ENCODE results near the gene NWD2. TPM values are rescaled to one million over a fixed set of nuclear protein-coding genes. Genes with fewer than 3 reads are reported as not detected.

The NWD2 gene
- polyA plus RNA-seq, 1 donor (not counting 4 experiments of a cell fraction or from before 2014, with no cell fraction given) = 0.10 TPM

GRCh38 chr4:37465845-37466244, 221.3 kb downstream of the NWD2 start:
- no peak for DNase-seq (ENCODE audit: low read depth, low spot score)
- FAIRE-seq = no peak
- Histone ChIP-seq H3K36me3 (ENCODE audit: control insufficient read depth in 2 of 2, extremely low read depth in 1 of 2, insufficient read depth in 2 of 2, low read length in 2 of 2) (no peaks in the 10 kb centered on the region), H3K27ac (ENCODE audit: control insufficient read depth, insufficient read depth, low read length) (no peak overlapping the region), H3K4me1 (ENCODE audit: control insufficient read depth, extremely low read depth, insufficient read depth, low read length) (no peaks in the 10 kb centered on the region), H3K79me2 (ENCODE audit: control insufficient read depth, insufficient read depth, low read length) (no peaks in the 10 kb centered on the region), H3K9me1 (ENCODE audit: control insufficient read depth, extremely low read depth, insufficient read depth, low read length) (no peaks in the 10 kb centered on the region), H3K9ac (ENCODE audit: control insufficient read depth, extremely low read depth, insufficient read depth, low read length) (no peak overlapping the region), H3K4me3 (ENCODE audit: control insufficient read depth in 2 of 3, extremely low read depth in 1 of 3, insufficient read depth in 2 of 3, low read depth in 1 of 3, low read length in 3 of 3) (no peak overlapping the region), H3K4me2 (ENCODE audit: control insufficient read depth, extremely low read depth, insufficient read depth, low read depth, low read length) (no peak overlapping the region), H3K27me3 (ENCODE audit: control insufficient read depth, extremely low read depth, insufficient read depth, low read length) (no peaks in the 10 kb centered on the region), H2AFZ (ENCODE audit: control insufficient read depth, low read length) (no peak overlapping the region), H4K20me1 (ENCODE audit: control insufficient read depth, extremely low read depth, insufficient read depth, low read length) (no peaks in the 10 kb centered on the region), H3K9me3 (ENCODE audit: control insufficient read depth, low read depth, low read length) (no peaks in the 10 kb centered on the region)
- TF ChIP-seq CTCF (optimal IDR thresholded peaks at IDR 0.05 in 1 of 3, IDR thresholded peaks at IDR 0.05 in 1 of 3, conservative IDR thresholded peaks at IDR 0.05 in 1 of 3; ENCODE audit: extremely low read depth in 1 of 3, insufficient read depth in 2 of 3, low read length in 3 of 3) (no peak), EZH2 (IDR thresholded peaks at IDR 0.05; ENCODE audit: low read length) (no peak)
- dilution Hi-C loops (cut with MboI; ENCODE audit: extremely low pct_ligation_motif_present, low sequenced_read_pairs) = no loop called here

GRCh38 chr4:37467223-37467622, 222.7 kb downstream of the NWD2 start:
- dilution Hi-C loops (cut with MboI; ENCODE audit: extremely low pct_ligation_motif_present, low sequenced_read_pairs) = no loop called here
- Histone ChIP-seq H3K4me1 (ENCODE audit: control insufficient read depth, extremely low read depth, insufficient read depth, low read length) (no peaks in the 10 kb centered on the region), H4K20me1 (ENCODE audit: control insufficient read depth, extremely low read depth, insufficient read depth, low read length) (no peaks in the 10 kb centered on the region)

More at GRCh38 chr4:37467223-37467622, 222.7 kb downstream of the NWD2 start:
- Histone ChIP-seq H3K27ac (ENCODE audit: control insufficient read depth, insufficient read depth, low read length) (no peak overlapping the region), H3K27me3 (ENCODE audit: control insufficient read depth, extremely low read depth, insufficient read depth, low read length) (peaks cover 3% of the 10 kb centered on the region), H3K9me3 (ENCODE audit: control insufficient read depth, low read depth, low read length) (no peaks in the 10 kb centered on the region), H3K36me3 (ENCODE audit: control insufficient read depth in 2 of 2, extremely low read depth in 1 of 2, insufficient read depth in 2 of 2, low read length in 2 of 2) (no peaks in the 10 kb centered on the region), H3K9ac (ENCODE audit: control insufficient read depth, extremely low read depth, insufficient read depth, low read length) (no peak overlapping the region), H3K9me1 (ENCODE audit: control insufficient read depth, extremely low read depth, insufficient read depth, low read length) (no peaks in the 10 kb centered on the region), H2AFZ (ENCODE audit: control insufficient read depth, low read length) (no peak overlapping the region), H3K4me3 (ENCODE audit: control insufficient read depth in 2 of 3, extremely low read depth in 1 of 3, insufficient read depth in 2 of 3, low read depth in 1 of 3, low read length in 3 of 3) (no peak overlapping the region), H3K4me2 (ENCODE audit: control insufficient read depth, extremely low read depth, insufficient read depth, low read depth, low read length) (no peak overlapping the region), H3K79me2 (ENCODE audit: control insufficient read depth, insufficient read depth, low read length) (no peaks in the 10 kb centered on the region)
- FAIRE-seq (no peak), DNase-seq (ENCODE audit: low read depth, low spot score) (no peak)
- no peak for TF ChIP-seq CTCF (optimal IDR thresholded peaks at IDR 0.05 in 1 of 3, IDR thresholded peaks at IDR 0.05 in 1 of 3, conservative IDR thresholded peaks at IDR 0.05 in 1 of 3; ENCODE audit: extremely low read depth in 1 of 3, insufficient read depth in 2 of 3, low read length in 3 of 3)
- TF ChIP-seq EZH2 (IDR thresholded peaks at IDR 0.05; ENCODE audit: low read length) = no peak

Measured in keratinocyte (primary cell).